OCI-LY7 (cell line): ENCODE data around the gene ROCK2. TPM values are rescaled to one million over a fixed set of nuclear protein-coding genes. Genes with fewer than 3 reads are reported as not detected.

Source experiments
- BruUV-seq: library from RNA; stranded (reverse); fragments of 400-500 nt; replicated peaks from 2 replicates; lab custom pipeline; 2021; lab: Mats Ljungman, UMichigan
- CTCF ChIA-PET: fragments of 300-600 bp; sonication (Branson Sonifier 250); formaldehyde crosslinking; loops from one replicate; lab custom pipeline; 2022; ENCODE audit warnings: antibody characterized with exemption; ENCODE audit not compliant: unreplicated experiment; lab: Charles Lee
- POLR2A ChIA-PET: fragments of 300-600 bp; sonication (Branson Sonifier 250); formaldehyde crosslinking; loops from one replicate; lab custom pipeline; 2022; ENCODE audit warnings: antibody characterized with exemption; lab: Charles Lee
- DNase-seq: peaks from one replicate; pipeline ENCODE4 v3.0.0-alpha.2; 2015; ENCODE audit warnings: low spot score
- H2AFZ ChIP-seq: fragments of 200-600 bp; sonication (generic), shearing (Covaris generic); 2 replicates; pipeline ENCODE4 v1.6.1; 2014; ENCODE audit warnings: mild to moderate bottlenecking, antibody characterized with exemption, low read length, moderate library complexity
- H3K27ac ChIP-seq: fragments of 200-600 bp; sonication (generic); 2 replicates; pipeline ENCODE4 v1.5.1; 2014; ENCODE audit warnings: mixed run types, low read depth, mild to moderate bottlenecking, moderate library complexity, low read length, inconsistent platforms; ENCODE audit not compliant: poor library complexity, severe bottlenecking
- H3K36me3 ChIP-seq: fragments of 200-600 bp; sonication (generic); 2 replicates; pipeline ENCODE4 v1.6.1; 2014; ENCODE audit warnings: mild to moderate bottlenecking, antibody characterized with exemption, low read length, moderate library complexity, mixed read lengths; ENCODE audit not compliant: insufficient read depth
- H3K4me1 ChIP-seq: fragments of 200-600 bp; sonication (generic); 2 replicates; pipeline ENCODE4 v1.5.1; 2014; ENCODE audit warnings: mild to moderate bottlenecking, low read length; ENCODE audit not compliant: insufficient read depth, poor library complexity, severe bottlenecking
- H3K4me2 ChIP-seq: fragments of 200-600 bp; sonication (generic); 2 replicates; pipeline ENCODE4 v1.6.1; 2014; ENCODE audit warnings: mild to moderate bottlenecking, low read length
- H3K4me3 ChIP-seq: fragments of 200-600 bp; sonication (generic); 2 replicates; pipeline ENCODE4 v1.5.1; 2014; ENCODE audit warnings: mild to moderate bottlenecking, low read depth, low read length; ENCODE audit not compliant: poor library complexity, severe bottlenecking
- H3K79me2 ChIP-seq: fragments of 200-600 bp; sonication (generic); 2 replicates; pipeline ENCODE4 v1.6.1; 2016; ENCODE audit warnings: low read depth, mild to moderate bottlenecking, low read length, moderate library complexity, mixed read lengths; ENCODE audit not compliant: insufficient read depth
- H3K9me2 ChIP-seq: fragments of 200-600 bp; sonication (generic); 2 replicates; pipeline ENCODE4 v1.6.1; 2016; ENCODE audit warnings: mild to moderate bottlenecking, low read length, mixed read lengths; ENCODE audit not compliant: insufficient read depth
- H3K9me3 ChIP-seq: fragments of 200-600 bp; sonication (generic); 2 replicates; pipeline ENCODE4 v1.6.1; 2014; ENCODE audit warnings: mild to moderate bottlenecking, mixed run types, low read length, mixed read lengths
- H4K20me1 ChIP-seq: fragments of 200-600 bp; sonication (generic); 2 replicates; pipeline ENCODE4 v1.6.1; 2014; ENCODE audit warnings: mild to moderate bottlenecking, antibody characterized with exemption, low read length, moderate library complexity, mixed read lengths; ENCODE audit not compliant: insufficient read depth
- CTCF ChIP-seq: fragments of 200-600 bp; sonication (generic); conservative IDR thresholded peaks from 2 replicates; pipeline ENCODE4 v1.5.1; 2014; ENCODE audit warnings: mild to moderate bottlenecking, antibody characterized with exemption, low read length, moderate library complexity, mixed read lengths
- EZH2phosphoT487 ChIP-seq: fragments of 200-600 bp; sonication (generic); IDR thresholded peaks from 2 replicates; pipeline ENCODE4 v1.6.1; 2018; ENCODE audit warnings: low read depth, borderline replicate concordance, mild to moderate bottlenecking, mixed run types, antibody characterized with exemption, low read length, moderate library complexity, mixed read lengths
- intact Hi-C: fragments of 100-400 bp; cut with micrococcal nuclease; formaldehyde crosslinking; loops from one replicate; pipeline ENCODE4 v1.10.0; 2022; ENCODE audit not compliant: unreplicated experiment
- total RNA-seq, 2 experiments: library from RNA; depleted of rRNA in 1 of 2; stranded (reverse); fragments of >200 nt in 1 of 2; shearing (Covaris generic) in 1 of 2; gene quantifications; 2 replicates each; pipeline ENCODE4 v1.2.3, GENCODE V29; 2014 to 2022

The ROCK2 gene
- total RNA-seq, 2 experiments from 2014 or later: 12.4 to 21.0 TPM

- CTCF ChIA-PET: no interaction called here
- Histone ChIP-seq H2AFZ (no peak overlapping the region), H3K4me3 (no peak overlapping the region), H3K79me2 (no peaks in the 10 kb centered on the region), H4K20me1 (no peaks in the 10 kb centered on the region), H3K36me3 (no peaks in the 10 kb centered on the region), H3K9me3 (no peaks in the 10 kb centered on the region), H3K9me2 (no peaks in the 10 kb centered on the region), H3K27ac (no peak overlapping the region), H3K4me2 (no peak overlapping the region), H3K4me1 (no peaks in the 10 kb centered on the region)
- TF ChIP-seq CTCF (no peak), EZH2phosphoT487 (no peak)
- intact Hi-C loops: no loop called here
- no TSS peak for BruUV-seq
- POLR2A ChIA-PET: no interaction called here
- DNase-seq: no peak
These were observed 100.2 kb downstream of the ROCK2 start for GRCh38 chr2:11244091-11244826.

GRCh38 chr2:11243512-11243911 is 100.9 kb downstream of the ROCK2 start:
- Histone ChIP-seq H3K79me2 (no peaks in the 10 kb centered on the region), H3K36me3 (no peaks in the 10 kb centered on the region), H3K9me2 (no peaks in the 10 kb centered on the region), H3K4me2 (no peak overlapping the region), H3K4me3 (no peak overlapping the region), H3K9me3 (no peaks in the 10 kb centered on the region), H3K27ac (no peak overlapping the region), H4K20me1 (no peaks in the 10 kb centered on the region), H2AFZ (no peak overlapping the region), H3K4me1 (no peaks in the 10 kb centered on the region)
- intact Hi-C loops: no loop called here
- POLR2A ChIA-PET: no interaction called here
- CTCF ChIA-PET: no interaction called here
- no TSS peak for BruUV-seq
- no peak for DNase-seq
- TF ChIP-seq CTCF (no peak), EZH2phosphoT487 (no peak)

DNA sequence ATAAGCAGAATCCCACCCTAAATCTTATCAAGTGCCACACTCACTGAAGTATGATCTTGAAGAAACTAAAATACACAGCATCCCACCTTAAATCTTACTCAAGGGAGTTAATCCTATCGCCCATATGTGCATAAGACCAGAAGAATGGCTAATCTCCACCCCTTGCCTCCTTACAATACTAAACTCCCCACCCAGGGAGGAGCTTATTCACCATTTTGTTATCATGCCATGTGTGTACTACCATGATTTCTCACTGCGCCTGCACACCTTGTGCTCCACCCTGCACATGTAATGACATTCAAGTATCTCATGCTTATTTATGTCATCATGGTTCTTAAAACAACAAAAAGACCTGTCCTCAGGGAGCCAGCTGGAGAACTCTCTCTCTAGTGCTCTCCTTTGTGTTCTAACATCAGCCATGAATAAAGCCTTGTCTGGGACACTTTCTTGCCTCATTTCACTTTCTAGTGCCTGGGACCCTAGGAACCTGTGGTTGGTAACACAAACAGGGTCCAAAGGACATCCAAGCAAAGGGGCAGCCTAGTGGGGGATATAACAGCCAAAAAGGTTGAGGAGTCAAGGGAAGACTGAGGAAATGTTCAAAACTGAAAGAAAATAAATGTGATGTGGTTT is 101.8 kb downstream of the ROCK2 start:
- Histone ChIP-seq H3K36me3 (no peaks in the 10 kb centered on the region), H3K27ac (no peak overlapping the region), H3K9me2 (no peaks in the 10 kb centered on the region), H3K4me2 (no peak overlapping the region), H3K4me1 (no peaks in the 10 kb centered on the region), H4K20me1 (no peaks in the 10 kb centered on the region), H3K79me2 (no peaks in the 10 kb centered on the region), H3K4me3 (no peak overlapping the region), H2AFZ (no peak overlapping the region), H3K9me3 (no peaks in the 10 kb centered on the region)
- POLR2A ChIA-PET: no interaction called here
- TF ChIP-seq CTCF (no peak), EZH2phosphoT487 (no peak)
- BruUV-seq: no TSS peak
- DNase-seq: no peak
- CTCF ChIA-PET: no interaction called here
- intact Hi-C loops: no loop called here
